HG03442 (cell line): ENCODE measurements around the gene SYT15.
"Not testable (repeated sequence)": the region's sequence is repeated elsewhere in the genome, so short reads cannot be mapped to it uniquely, and the experiment has no call there.

ENCODE experiments used
- ATAC-seq: cut with Tn5 transposase; IDR thresholded peaks from one replicate; pipeline ENCODE4 v1.9.1; 2021; ENCODE audit warnings: mild to moderate bottlenecking, moderate library complexity; ENCODE audit not compliant: unreplicated experiment

Gene SYT15

DNA sequence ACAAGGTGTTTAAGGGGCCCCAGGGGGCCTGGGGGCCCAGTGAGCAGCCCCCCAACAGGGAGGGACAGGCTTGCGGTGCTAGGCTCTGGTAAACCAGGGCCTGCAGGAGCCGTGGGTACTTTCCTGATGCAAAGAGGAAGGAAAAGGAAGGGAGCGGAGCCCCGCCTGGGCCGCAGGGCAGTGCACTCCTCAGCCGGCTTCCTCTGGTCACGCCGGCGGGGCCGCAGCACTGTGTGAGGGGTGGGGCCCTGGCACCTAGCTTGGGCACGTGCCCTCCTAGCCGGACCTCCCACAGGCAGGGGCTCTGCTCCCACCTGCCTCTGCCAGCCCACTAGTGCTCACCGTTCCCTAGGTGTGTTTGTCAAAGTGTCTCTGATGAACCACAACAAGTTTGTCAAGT lies 6.3 kb downstream of the SYT15 start:
- ATAC-seq, result not testable (repeated sequence)

DNA sequence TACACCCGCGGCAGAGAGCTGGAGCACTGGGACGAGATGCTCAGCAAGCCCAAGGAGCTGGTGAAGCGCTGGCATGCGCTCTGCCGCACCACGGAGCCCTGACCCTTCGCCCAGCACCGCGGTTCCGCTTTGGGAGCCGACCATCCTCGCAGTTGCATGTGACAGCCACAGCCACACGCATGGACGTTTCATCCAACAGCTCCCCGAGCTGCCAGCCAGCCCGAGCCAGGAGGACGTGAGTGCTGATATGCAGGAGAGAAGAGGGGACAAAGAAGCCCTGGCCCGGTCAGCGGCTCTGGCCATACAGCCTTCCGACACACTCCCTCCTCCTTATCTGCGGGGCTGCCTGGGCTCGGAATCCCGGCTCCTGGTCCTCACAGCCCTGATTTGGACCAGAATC lies 8.6 kb downstream of the SYT15 start:
- ATAC-seq, result not testable (repeated sequence)

DNA sequence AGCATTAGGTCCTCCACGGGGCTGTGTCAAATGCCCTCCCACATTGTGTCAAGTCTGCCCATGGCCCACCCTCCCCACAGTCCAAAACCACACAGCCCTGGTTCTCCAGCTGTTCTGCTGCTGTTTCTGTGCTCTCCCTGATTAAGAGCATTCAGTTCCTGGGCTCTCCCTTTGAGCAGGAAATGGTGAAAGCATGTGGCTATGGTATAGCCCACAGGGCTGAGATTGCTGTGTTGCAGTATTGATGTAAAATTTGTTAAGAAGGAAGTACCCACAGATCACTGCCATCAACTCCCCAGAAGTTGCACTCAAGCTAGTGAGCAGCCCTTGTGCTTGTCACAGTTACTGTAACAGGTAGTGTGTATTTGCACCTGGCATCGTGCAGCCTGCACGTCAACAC lies 9.3 kb downstream of the SYT15 start:
- ATAC-seq, result not testable (repeated sequence)

DNA sequence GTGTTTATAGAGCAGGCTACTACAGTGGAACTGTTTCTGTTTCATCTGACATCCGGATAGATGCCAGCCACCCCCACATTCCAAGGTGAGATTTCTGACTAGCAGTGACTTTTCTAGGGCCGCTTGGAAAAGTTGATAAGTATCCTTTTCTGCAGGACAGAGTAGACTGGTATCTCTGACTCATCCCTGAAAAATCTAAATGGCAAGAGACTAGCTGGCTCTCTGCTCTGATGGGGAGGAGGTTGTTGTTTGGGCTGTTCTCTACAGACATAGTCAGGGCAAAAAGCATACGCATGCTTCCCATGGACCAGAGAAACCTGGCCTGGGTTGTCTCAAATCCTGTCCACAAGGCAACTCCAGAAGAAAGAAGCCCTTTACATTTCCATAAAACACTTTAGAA lies 10.7 kb downstream of the SYT15 start:
- not testable (repeated sequence) for ATAC-seq

DNA sequence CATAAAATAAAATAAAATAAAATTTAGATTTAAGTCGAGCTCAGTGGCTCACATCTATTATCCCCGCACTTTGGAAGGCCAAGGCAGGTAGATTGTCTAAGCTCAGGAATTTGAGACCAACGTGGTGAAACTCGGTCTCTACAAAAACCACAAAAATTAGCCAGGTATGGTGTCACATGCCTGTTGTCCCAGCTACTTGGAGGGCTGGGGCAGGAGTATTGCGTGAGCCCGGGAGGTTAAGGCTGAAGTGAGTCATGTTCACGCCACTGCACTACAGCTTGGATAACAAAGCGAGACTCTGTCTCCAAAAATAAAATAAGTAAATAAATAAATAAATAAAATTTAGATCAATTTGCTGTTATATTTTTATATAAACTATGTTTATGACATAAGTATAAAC lies 12.1 kb downstream of the SYT15 start:
- ATAC-seq, result not testable (repeated sequence)

DNA sequence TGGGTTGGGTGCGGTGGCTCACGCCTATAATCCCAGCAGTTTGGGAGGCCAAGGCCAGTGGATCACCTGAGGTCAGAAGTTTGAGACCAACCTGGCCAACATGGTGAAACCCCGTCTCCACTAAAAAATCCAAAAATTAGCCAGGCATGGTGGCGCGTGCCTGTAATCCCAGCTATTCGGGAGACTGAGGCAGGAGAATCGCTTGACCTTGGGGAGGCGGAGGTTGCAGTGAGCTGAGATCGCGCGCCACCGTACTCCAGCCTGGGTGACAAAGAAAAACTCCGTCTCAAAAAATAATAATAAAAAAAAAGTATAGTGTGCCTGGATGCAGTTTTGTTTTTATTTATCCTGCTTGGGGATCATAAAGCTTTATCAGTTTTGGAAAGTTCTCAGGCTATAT lies 14.4 kb downstream of the SYT15 start:
- ATAC-seq, result not testable (repeated sequence)

DNA sequence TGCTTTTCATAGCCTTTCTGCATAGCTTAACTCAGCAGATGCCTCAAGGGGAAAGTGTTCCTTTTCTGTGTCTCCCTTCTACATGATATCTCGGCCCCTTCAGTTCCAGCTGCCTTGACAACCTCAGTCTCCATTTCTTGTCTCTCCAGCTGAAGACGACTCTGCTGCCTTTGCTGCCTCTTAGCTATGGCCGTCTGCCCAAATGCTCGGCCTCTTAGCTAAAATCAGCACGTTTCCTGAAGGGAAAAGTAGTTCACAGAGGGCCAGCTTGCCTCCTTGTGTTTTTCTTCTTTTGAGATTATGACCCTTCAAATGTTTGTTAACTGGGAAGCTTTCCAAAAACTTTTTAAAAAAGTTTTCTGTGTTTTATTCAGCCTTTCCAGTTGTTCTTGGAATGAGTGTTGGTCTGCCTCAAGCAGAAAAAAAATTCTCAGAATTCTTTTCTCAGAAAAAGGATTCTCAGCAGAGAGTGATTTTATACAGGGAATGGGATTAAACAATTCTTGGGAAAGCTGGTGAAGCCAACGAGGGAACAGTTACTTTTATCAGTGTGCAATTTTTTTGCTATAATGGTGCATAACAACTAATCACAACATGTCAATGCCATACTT lies 15.6 kb downstream of the SYT15 start:
- ATAC-seq, result not testable (repeated sequence)

DNA sequence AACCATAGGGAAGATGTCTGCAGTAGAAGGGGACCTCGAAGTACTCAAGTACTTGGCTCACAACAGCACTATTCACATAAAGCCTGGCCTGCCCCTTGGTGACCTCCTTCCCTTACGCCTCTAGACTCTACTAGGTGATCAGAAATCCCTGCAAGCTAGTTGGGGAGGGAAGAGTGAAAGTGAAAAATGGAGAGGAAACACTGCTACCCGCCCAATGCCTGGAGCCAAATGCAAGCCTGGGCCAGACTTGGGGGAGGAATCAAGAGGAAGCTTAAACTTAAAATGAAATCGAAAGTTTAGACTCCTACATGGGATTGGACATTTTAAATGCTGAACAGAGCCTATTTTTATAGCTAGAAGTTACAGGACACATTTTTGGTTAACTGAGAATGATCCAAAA lies 17.6 kb downstream of the SYT15 start:
- ATAC-seq, result not testable (repeated sequence)

DNA sequence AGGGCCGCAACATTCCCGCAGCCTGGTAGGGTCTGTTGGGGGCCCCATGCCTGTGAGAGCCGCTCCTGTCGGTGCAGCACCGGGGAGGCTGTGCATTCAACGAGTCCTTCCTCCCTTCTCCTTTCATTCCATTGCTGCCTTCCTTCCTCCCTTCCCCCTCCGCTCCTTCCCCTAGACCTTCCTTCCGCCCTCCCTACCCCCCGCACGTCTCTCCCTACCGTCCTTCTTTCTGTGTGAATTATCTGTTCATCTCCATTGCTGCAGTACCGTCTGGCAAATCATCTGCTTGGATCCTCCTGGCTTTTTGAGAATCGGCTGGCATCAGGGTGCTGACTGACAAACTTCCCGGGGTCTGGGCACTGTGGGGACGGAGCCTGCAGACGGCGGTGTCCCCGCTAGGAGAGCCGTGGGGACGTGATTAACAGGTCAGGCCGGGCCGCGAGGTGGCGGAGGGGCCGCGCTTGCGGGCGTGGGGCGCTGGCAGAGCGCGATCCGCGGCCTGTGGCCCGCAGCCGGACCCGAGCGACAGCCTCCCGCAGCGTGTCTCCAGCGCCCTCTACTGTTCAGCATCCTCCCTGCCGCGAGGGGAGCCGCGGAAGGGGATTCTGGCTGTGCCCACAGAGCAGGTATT lies 18.8 kb downstream of the SYT15 start:
- peak; percentile 87 for ATAC-seq

DNA sequence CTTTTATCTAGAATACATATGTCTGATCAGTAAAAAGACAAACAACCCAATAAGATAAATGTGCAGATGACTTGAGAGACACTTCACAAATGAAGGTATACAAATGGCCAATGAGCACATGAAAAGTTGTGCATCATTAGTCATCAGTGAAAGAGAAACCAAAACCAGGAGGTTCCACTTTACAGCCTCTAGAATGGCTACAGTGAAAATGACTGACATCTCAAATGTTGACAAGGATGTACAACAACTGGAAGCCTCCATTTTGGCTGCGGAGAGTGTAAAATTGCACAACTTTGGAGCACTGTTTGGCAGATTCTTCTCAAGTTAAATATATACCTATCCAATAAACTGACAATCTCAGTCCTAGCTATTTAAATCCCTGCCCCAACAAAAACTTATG lies 21.6 kb downstream of the SYT15 start:
- peak; percentile 50 for ATAC-seq

DNA sequence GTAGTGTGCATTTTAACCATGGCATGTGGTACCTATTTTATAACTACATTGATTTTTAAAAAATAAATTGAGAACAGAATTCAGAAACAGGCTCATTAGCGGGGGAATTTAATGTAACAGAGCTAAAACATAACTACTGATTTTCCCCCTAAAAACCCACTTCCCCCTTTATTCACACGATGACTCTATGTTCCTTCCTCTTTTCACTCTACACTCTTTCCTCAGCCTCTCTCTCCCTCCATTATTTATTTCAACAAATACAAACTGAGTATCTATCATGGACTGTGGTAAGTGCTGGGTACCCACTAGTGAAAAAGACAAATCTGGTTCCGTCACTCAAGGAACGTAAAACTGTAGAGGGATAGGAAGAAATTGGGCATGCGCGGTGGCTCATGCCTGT lies 36.6 kb downstream of the SYT15 start:
- not testable (repeated sequence) for ATAC-seq

DNA sequence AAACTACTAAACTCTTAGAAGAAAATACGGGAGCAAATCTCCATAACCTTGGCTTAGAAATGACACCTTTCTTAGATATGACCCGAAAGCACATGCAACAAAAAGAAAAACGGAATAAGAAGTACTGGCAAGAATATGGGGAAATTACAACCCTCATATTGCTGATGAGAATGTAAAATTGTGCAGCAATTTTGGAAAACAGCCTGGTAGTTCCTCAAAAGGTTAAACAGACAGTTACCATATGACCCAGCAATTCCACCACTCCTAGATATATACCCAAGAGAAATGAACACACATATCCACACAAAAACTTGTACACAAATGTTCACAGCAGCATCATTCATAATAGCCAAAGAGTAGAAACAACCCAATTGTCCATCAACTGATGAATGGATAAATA lies 37.3 kb downstream of the SYT15 start:
- ATAC-seq, result not testable (repeated sequence)

DNA sequence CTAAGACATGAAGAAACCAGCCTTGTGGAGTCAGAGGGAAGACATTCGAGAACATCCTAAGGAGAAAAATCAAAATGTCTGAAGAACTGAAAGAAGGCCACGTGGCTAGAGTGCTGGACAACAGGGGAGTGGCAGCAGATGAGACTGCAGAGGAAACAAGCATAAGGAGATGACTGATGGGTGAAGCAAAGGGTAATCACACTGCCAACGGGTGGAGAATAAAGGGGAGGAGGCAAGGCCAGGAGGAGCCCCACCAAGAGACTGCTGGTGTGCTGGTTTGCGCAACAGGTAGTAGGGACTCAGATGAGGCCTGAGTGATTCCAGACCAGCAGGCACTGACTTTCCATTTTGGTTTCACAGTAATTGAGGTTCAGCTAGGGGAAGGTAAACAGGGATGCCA lies 38.2 kb downstream of the SYT15 start:
- ATAC-seq, result not testable (repeated sequence)

DNA sequence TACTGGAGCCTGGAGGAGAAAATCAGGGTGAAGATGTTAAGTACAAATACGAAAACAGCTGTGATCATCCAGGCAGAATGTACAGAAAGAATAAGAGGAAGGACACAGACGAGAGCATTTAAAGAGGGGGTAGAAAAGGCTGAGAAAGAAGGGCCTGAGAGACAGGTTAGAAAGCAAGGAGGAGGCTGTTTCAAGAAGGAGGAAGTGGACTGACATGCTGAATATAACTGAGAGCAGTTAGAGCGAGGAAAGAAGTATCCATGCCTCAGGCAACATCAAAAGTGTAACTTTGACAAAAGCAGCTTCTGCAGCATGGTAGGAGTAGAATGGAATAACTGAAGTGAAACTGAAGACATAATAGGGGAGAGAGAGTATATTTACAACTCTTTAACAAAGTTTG lies 39.0 kb downstream of the SYT15 start:
- ATAC-seq, result not testable (repeated sequence)

DNA sequence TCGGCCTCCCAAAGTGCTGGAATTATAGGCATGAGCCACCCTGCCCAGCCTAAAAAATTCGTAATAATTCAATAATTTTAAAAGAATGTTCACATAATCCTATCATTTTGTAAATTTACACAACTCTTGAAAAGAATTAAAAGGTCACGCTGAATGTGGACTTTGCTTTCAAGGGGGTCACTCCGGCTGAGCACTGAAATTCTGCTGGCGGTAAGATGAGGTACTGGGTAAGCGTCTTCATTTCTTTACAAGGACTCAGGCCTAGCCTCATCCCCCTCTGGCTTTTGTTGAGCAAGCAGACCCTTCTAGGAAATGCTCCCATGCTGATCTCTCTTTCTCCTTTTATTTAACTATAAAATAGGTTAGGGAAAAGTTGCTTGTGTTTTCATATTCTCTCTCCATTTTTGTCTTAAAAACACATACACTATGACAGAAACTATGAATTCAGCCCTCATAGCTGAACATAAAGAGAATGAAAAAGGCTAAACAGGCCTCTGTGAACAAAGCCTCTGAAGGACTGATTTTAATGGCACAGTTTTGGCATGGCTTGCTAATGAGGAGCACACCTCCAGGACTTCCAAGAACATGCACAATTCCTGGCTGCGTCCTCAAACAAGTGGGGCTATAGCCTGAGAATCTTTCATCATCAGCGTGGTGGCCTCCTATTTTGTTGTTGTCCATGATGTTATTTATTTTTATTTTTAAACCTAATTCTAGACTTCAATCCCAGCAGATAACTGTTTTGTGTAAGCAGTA lies 45.1 kb downstream of the SYT15 start:
- ATAC-seq, result not testable (repeated sequence)

DNA sequence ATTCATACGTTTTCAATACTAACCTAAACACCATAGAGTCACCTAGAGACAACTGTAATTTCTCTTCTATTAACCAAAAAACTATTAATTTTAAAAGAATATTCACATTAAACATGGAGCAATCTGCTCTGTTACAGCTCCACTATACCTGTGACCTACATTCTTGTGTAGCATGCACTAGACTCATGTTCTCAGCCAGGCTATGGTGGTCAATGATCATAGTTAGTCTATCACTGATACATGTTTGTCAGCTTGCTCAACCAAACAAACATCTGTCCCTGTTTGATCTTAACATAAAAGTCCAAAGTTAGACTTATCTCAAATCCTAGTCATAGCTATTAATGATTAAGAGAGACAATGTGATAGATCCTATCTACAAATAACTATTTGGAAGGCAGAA lies 50.9 kb downstream of the SYT15 start:
- ATAC-seq, result not testable (repeated sequence)

DNA sequence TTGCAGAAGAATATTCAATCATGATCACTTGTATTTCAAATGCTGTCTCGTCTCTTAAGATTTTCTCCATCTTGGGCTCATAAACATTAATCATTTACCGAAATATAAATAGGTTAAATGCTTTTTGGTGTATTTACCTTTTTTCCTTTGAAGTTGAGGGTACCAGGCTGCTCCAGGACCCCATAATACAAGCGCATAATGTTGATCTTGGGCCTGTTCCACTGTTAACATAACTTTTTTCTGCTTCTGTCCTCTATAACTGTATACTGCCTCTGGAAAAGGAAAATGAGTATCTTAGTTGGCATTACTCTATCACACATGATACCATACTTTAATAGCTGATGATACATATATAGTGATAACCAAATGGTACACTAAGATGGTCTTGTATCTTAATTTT lies 51.9 kb downstream of the SYT15 start:
- not testable (repeated sequence) for ATAC-seq

DNA sequence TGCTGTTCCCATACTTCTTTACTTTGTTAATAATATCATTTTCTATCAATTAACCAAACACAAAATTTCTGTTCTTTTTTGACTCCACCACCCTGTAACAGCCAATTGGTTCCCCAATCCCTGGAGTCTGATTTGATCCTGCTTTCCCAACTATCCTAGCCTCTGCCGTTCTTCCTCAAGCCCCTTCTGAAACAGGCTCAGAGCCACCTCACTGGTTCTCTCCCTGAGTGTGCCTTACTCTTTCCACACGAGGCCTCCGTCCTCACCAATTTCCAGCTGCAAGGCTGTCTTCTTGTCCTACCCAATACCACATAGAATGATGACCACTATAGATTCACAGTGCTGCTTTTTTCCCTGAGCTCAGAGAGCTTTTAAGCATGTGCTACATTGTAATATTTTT lies 52.8 kb downstream of the SYT15 start:
- ATAC-seq, result not testable (repeated sequence)

DNA sequence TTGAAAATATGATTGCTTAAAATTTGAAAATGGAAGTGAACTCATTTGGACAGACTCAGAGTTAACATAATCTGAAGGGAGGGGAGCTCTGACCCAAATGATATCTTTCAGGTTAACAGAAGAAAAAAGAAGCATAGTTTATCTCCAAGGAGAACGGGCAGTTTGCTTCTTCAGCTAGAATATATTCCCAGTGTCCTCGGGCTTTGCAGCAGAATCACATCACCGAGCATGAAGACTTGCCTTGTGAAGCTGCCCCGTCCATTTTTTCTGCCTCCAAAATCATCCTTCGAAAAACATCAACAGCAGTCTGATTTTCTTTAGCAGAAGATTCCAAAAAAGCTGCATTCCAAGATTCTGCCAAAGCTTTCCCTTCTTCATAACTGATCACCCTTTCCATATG lies 55.8 kb downstream of the SYT15 start:
- not testable (repeated sequence) for ATAC-seq

DNA sequence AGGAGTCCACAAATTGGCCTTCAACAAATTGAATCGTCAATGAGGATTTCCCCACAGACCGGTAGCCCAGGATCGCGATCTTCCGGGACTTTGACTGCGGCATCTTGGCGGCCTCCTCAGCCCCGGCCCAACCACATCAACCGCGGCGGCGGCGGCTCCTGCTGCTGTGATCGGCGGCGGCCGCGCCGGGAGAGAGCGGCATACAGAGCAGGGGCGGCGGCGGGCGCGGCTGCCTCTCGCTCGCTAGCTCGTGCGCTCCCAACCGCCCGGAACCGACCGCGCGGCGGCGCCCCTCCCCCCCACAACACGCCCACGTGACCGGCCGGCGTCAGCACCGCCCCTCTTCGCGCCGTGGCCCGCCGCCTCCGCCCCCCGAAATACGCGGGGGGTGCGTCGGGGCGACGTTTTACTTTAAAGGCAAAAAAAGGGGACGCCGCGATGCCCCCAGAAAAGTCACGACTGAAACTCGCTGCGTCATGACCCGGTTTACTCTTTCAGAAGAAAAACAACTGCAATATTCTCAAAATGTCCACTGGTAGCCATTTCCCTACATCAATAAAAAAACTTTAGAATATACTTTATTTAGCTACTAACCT lies 56.5 kb downstream of the SYT15 start:
- peak; percentile 74 for ATAC-seq

DNA sequence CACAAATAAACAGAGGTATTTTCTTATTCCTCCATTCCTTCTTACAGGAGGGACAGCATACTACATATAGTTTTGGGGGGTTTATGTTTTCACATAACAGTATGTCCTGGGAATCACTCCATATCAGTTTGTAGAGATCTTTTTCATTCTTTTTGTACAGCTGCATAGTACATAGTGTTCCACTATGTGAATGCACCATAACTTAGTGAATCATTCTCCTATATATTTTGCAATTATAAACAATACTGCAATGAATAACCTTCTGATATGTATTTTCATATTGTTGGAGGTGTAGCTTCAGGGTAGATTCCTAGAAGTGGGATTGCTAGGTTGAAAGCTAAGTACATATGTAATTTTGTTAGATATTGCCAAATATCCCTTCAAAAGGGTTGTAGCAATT lies 61.1 kb downstream of the SYT15 start:
- ATAC-seq, result not testable (repeated sequence)
